ENCODE measurements around the gene DLX6.

- TF ChIP-seq CTCF (IDR thresholded peaks at IDR 0.05) (no peak), POLR2A (IDR thresholded peaks at IDR 0.05) (no peak)
Observed at GRCh38 chr7:97022491-97023306, 17.3 kb downstream of the DLX6 start.

All from lower leg skin (tissue), 3 donors.